Measurements from ENCODE around the gene THSD7B. TPM values are rescaled to one million over a fixed set of nuclear protein-coding genes. Genes with fewer than 3 reads are reported as not detected.
"Not testable (repeated sequence)": the region's sequence is repeated elsewhere in the genome, so short reads cannot be mapped to it uniquely, and the experiment has no call there.

Gene THSD7B
- total RNA-seq, 1 donor from 2014 or later = 0.38 TPM

DNA sequence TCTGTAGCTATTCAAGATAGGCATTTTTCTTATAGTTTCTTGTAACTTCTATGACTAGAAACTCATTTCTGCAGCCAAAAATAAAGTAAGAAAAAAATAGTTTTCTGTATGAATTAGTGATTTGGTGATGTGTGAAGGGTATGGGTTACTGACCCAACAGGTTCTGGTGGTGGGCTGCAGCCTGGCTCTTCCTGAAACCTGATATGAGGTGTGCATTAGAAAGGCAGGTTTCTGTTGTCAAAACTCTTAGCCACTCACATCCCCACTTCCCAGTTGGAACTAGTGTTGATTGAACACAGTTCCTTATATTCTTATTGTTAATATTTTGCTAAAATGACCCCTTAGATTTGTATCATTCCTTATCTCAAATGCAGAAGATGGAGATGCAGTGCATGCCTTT is 330.8 kb downstream of the THSD7B start:
- no peak for DNase-seq
- H3K9me3 ChIP-seq = no peaks in the 10 kb centered on the region
- no peak for TF ChIP-seq CTCF (IDR thresholded peaks at IDR 0.05)
- ATAC-seq = no peak
- H3K27ac ChIP-seq = no peak overlapping the region
- H3K36me3 ChIP-seq = no peaks in the 10 kb centered on the region
- intact Hi-C loops (cut with DNase I) = no loop called here
- no peaks in the 10 kb centered on the region for H3K27me3 ChIP-seq (ENCODE audit: low read depth)
- no peaks in the 10 kb centered on the region for H3K4me1 ChIP-seq
- no peak overlapping the region for H3K4me3 ChIP-seq

- intact Hi-C loops (cut with DNase I) = no loop called here
- no peak overlapping the region for H3K27ac ChIP-seq
- H3K9me3 ChIP-seq = no peaks in the 10 kb centered on the region
- TF ChIP-seq CTCF (IDR thresholded peaks at IDR 0.05) = no peak
- no peaks in the 10 kb centered on the region for H3K36me3 ChIP-seq
- no peak for ATAC-seq
- DNase-seq = no peak
- no peaks in the 10 kb centered on the region for H3K27me3 ChIP-seq (ENCODE audit: low read depth)
- H3K4me3 ChIP-seq = no peak overlapping the region
- H3K4me1 ChIP-seq = no peaks in the 10 kb centered on the region
These were observed 331.3 kb downstream of the THSD7B start for GRCh38 chr2:137096693-137097092.

DNA sequence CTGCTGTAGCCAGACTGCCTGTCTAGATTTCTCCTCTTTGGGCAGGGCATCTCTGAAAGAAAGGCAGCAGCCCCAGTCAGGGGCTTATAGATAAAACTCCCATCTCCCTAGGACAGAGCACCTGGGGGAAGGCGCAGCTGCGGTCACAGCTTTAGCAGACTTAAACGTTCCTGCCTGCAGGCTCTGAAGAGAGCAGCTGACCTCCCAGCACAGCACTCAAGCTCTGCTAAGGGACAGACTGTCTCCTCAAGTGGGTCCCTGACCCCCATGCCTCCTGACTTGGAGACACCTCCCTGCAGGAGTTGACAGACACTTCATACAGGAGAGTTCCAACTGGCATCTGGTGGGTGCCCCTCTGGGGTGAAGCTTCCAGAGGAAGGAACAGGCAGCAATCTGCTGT is 336.5 kb downstream of the THSD7B start:
- H3K27me3 ChIP-seq (ENCODE audit: low read depth); H3K36me3 ChIP-seq; intact Hi-C loops (cut with DNase I); H3K9me3 ChIP-seq; DNase-seq; H3K27ac ChIP-seq; H3K4me1 ChIP-seq; ATAC-seq; H3K4me3 ChIP-seq: not testable (repeated sequence)

GRCh38 chr2:137107904-137108303 is 342.6 kb downstream of the THSD7B start:
- Histone ChIP-seq H3K36me3 (no peaks in the 10 kb centered on the region), H3K9me3 (no peaks in the 10 kb centered on the region), H3K4me3 (no peak overlapping the region), H3K27me3 (ENCODE audit: low read depth) (no peaks in the 10 kb centered on the region), H3K4me1 (no peaks in the 10 kb centered on the region), H3K27ac (no peak overlapping the region)
- no peak for DNase-seq
- TF ChIP-seq CTCF (IDR thresholded peaks at IDR 0.05) = no peak
- no peak for ATAC-seq
- intact Hi-C loops (cut with DNase I) = no loop called here

- intact Hi-C loops (cut with DNase I) = no loop called here
- no peaks in the 10 kb centered on the region for H3K9me3 ChIP-seq
- H3K27me3 ChIP-seq (ENCODE audit: low read depth) = no peaks in the 10 kb centered on the region
- DNase-seq = no peak
- H3K36me3 ChIP-seq = no peaks in the 10 kb centered on the region
- H3K4me1 ChIP-seq = no peaks in the 10 kb centered on the region
- no peak for ATAC-seq
- H3K4me3 ChIP-seq = no peak overlapping the region
- no peak for TF ChIP-seq CTCF (IDR thresholded peaks at IDR 0.05)
- no peak overlapping the region for H3K27ac ChIP-seq
These were observed 346.6 kb downstream of the THSD7B start for GRCh38 chr2:137111896-137112295.

GRCh38 chr2:137115081-137115794 is 349.9 kb downstream of the THSD7B start:
- ATAC-seq = peak; percentile 76
- no peak overlapping the region for H3K4me3 ChIP-seq
- intact Hi-C loops (cut with DNase I) = no loop called here
- no peaks in the 10 kb centered on the region for H3K9me3 ChIP-seq
- TF ChIP-seq CTCF (IDR thresholded peaks at IDR 0.05) = no peak
- H3K27me3 ChIP-seq (ENCODE audit: low read depth) = no peaks in the 10 kb centered on the region
- no peak overlapping the region for H3K27ac ChIP-seq
- peak; percentile 46 for DNase-seq
- H3K36me3 ChIP-seq = no peaks in the 10 kb centered on the region
- H3K4me1 ChIP-seq = no peaks in the 10 kb centered on the region
